ENCODE measurements around the gene ATP5MC2.
A peak's percentile ranks its signal among the peaks of the same experiment; 100 is the strongest.
"Not testable (repeated sequence)": the region's sequence is repeated elsewhere in the genome, so short reads cannot be mapped to it uniquely, and the experiment has no call there.

The ATP5MC2 gene

GRCh38 chr12:53688134-53688533 lies 12.3 kb upstream of the ATP5MC2 start:
- DNase-seq, result no peak

GRCh38 chr12:53686436-53686835 lies 10.6 kb upstream of the ATP5MC2 start:
- no peak for DNase-seq

- no peak for DNase-seq
These were observed 8.9 kb upstream of the ATP5MC2 start for GRCh38 chr12:53684654-53685220.

- DNase-seq, result no peak
These were observed 8.1 kb upstream of the ATP5MC2 start for GRCh38 chr12:53683983-53684382.

- no peak for DNase-seq
These were observed 7.6 kb upstream of the ATP5MC2 start for GRCh38 chr12:53683494-53683893.

- DNase-seq, result not testable (repeated sequence)
These were observed 4.2 kb upstream of the ATP5MC2 start for GRCh38 chr12:53680061-53680460.

GRCh38 chr12:53677800-53678148 lies 1.9 kb upstream of the ATP5MC2 start:
- DNase-seq, result no peak

- DNase-seq, result no peak
These were observed 1.3 kb upstream of the ATP5MC2 start for GRCh38 chr12:53677016-53677799.

GRCh38 chr12:53676656-53677015 lies 753 bp upstream of the ATP5MC2 start:
- no peak for DNase-seq

GRCh38 chr12:53674977-53675700 lies 744 bp downstream of the ATP5MC2 start:
- DNase-seq, result no peak

- no peak for DNase-seq
These were observed 4.9 kb downstream of the ATP5MC2 start for GRCh38 chr12:53670971-53671370.

GRCh38 chr12:53670308-53670707 lies 5.6 kb downstream of the ATP5MC2 start:
- no peak for DNase-seq

- no peak for DNase-seq
These were observed 8.8 kb downstream of the ATP5MC2 start for GRCh38 chr12:53667080-53667479.

GRCh38 chr12:53664936-53665335 lies 10.9 kb downstream of the ATP5MC2 start:
- no peak for DNase-seq

- DNase-seq, result no peak
These were observed 11.7 kb downstream of the ATP5MC2 start for GRCh38 chr12:53664191-53664590.

GRCh38 chr12:53660041-53660440 lies 15.8 kb downstream of the ATP5MC2 start:
- no peak for DNase-seq

GRCh38 chr12:53659571-53659981 lies 16.3 kb downstream of the ATP5MC2 start:
- no peak for DNase-seq

- peak; percentile 18 for DNase-seq
These were observed 16.8 kb downstream of the ATP5MC2 start for GRCh38 chr12:53659011-53659551.

- DNase-seq, result no peak
These were observed 18.8 kb downstream of the ATP5MC2 start for GRCh38 chr12:53657041-53657440.

- no peak for DNase-seq
These were observed 22.3 kb downstream of the ATP5MC2 start for GRCh38 chr12:53653595-53653994.

- no peak for DNase-seq
These were observed 23.5 kb downstream of the ATP5MC2 start for GRCh38 chr12:53652366-53652765.

- no peak for DNase-seq
These were observed 24.1 kb downstream of the ATP5MC2 start for GRCh38 chr12:53651737-53652136.

- not testable (repeated sequence) for DNase-seq
These were observed 29.6 kb downstream of the ATP5MC2 start for GRCh38 chr12:53646300-53646699.

- DNase-seq, result no peak
These were observed 30.7 kb downstream of the ATP5MC2 start for GRCh38 chr12:53645165-53645564.

Data from DMS 273 treated with DMSO at 0.1 percent for 48 hours (cell line).